ENCODE data around the gene HTR4. TPM values are rescaled to one million over a fixed set of nuclear protein-coding genes. Genes with fewer than 3 reads are reported as not detected.

Gene HTR4
- total RNA-seq, 1 experiment from 2014 or later, result not detected

- Mint-ChIP-seq H3K27me3 (ENCODE audit: low read depth) (peaks cover 56% of the 10 kb centered on the region), H3K36me3 (ENCODE audit: insufficient read depth in 1 of 3, low read depth in 3 of 3) (no peaks in the 10 kb centered on the region), H3K4me1 (peaks cover 4 to 6% of the 10 kb centered on the region in 2 experiments; a peak in 3 of 4 replicates), H3K27ac (no peak overlapping the region), H3K9me3 (no peaks in the 10 kb centered on the region), H3K4me3 (no peak overlapping the region)
- TF ChIP-seq CTCF (conservative IDR thresholded peaks at IDR 0.05), result no peak
- Histone ChIP-seq H4K8ac (replicated peaks; ENCODE audit: insufficient read length, low read depth, low read length) (no peak overlapping the region), H2AFZ (ENCODE audit: low read length) (no peak overlapping the region), H3K79me1 (ENCODE audit: insufficient read depth, low read depth, low read length, poor library complexity, severe bottlenecking) (no peaks in the 10 kb centered on the region), H3K14ac (ENCODE audit: insufficient read depth, low read length) (no peak overlapping the region), H3K4me1 (ENCODE audit: insufficient read depth, low read length) (no peaks in the 10 kb centered on the region; the same call in 1 of the 2 replicates), H3K27ac (ENCODE audit: insufficient read length, low read depth, low read length) (no peak overlapping the region), H3K23me2 (ENCODE audit: insufficient read length, low read depth, low read length, poor library complexity, severe bottlenecking) (no peaks in the 10 kb centered on the region), H3K56ac (ENCODE audit: insufficient read length, low read depth, low read length) (no peak overlapping the region), H3K9ac (ENCODE audit: extremely low read depth, insufficient read length, low read length) (no peak overlapping the region), H2BK12ac (ENCODE audit: insufficient read length, low read depth, low read length) (no peak overlapping the region), H3K9me3 (ENCODE audit: control insufficient read depth, low read depth, low read length) (no peaks in the 10 kb centered on the region), H2BK5ac (ENCODE audit: insufficient read length, low read length) (no peak overlapping the region), H3K27me3 (ENCODE audit: insufficient read depth, low read length) (peaks cover 17% of the 10 kb centered on the region; the same call in 1 of the 2 replicates), H2BK15ac (ENCODE audit: low read depth, low read length) (no peak overlapping the region), H2BK20ac (ENCODE audit: low read depth, low read length, poor library complexity, severe bottlenecking) (no peak overlapping the region), H3K23ac (ENCODE audit: insufficient read length, low read depth, low read length) (no peak overlapping the region), H2BK120ac (ENCODE audit: low read depth, low read length, poor library complexity, severe bottlenecking) (no peak overlapping the region), H3K79me2 (ENCODE audit: insufficient read depth, low read length) (no peaks in the 10 kb centered on the region), H4K20me1 (ENCODE audit: control insufficient read depth, insufficient read depth, insufficient read length) (no peaks in the 10 kb centered on the region), H4K5ac (ENCODE audit: insufficient read length, low read depth, low read length) (no peak overlapping the region), H2AK5ac (ENCODE audit: insufficient read length, low read length) (no peak overlapping the region), H3K4ac (ENCODE audit: low read depth, low read length) (no peak overlapping the region), H3K4me2 (ENCODE audit: insufficient read depth, insufficient read length, low read length) (no peak overlapping the region), H3K18ac (ENCODE audit: insufficient read length, low read depth, low read length) (no peak overlapping the region), H3T11ph (ENCODE audit: low read length) (no peak overlapping the region), H4K91ac (ENCODE audit: insufficient read length, low read depth, low read length) (no peak overlapping the region)
- no CpG with 5 or more reads among the region's 1 CpG for WGBS (ENCODE audit: extremely low coverage, insufficient read length, low lambda C conversion rate)
- DNase-seq, result no peak
Observed at GRCh38 chr5:148651528-148651927, 2.8 kb downstream of the HTR4 start.
